Measurements from ENCODE around the gene EIF4E1B. TPM values are rescaled to one million over a fixed set of nuclear protein-coding genes. Genes with fewer than 3 reads are reported as not detected.

Gene EIF4E1B
- polyA plus RNA-seq, 1 donor from 2014 or later, result 0.82 TPM

DNA sequence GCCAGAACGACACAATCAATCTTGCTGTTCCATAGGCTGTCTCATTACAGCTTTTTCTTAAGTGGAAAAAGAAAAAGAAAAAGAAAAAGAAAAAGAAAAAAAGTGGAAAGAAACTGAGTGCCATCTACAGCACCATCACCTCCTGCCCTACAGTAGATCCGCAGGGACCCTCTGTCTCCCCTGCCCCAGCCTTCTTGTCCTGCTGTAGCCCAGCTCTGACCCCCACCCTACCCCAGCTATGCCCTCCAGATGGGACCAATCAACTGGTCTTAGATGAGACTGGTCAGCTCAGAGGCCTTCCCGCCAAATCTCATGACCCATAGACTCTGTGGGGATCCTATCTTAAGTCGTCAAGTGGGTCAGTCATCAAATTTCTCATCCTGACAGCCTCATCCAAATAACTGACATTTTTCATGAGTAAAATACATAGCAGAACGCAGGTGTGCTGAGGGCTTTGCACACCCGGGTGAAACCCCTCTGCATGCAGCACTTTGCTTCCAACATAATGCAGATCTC is 51.6 kb downstream of the EIF4E1B start:
- H3F3A ChIP-seq (ENCODE audit: insufficient read depth, low read length, poor library complexity, severe bottlenecking), result no peaks in the 10 kb centered on the region
- no peak overlapping the region for H2AFZ ChIP-seq (ENCODE audit: low read depth, low read length)

GRCh38 chr5:176685010-176685409 is 54.5 kb downstream of the EIF4E1B start:
- no peaks in the 10 kb centered on the region for H3K27me3 ChIP-seq (ENCODE audit: insufficient read depth, low read depth, low read length)
- no peaks in the 10 kb centered on the region for H3K9me3 ChIP-seq (ENCODE audit: low read length)
- H3K9ac ChIP-seq (ENCODE audit: low read length), result no peak overlapping the region
- no peak overlapping the region for H3K27ac ChIP-seq (ENCODE audit: low read length)
- no peak overlapping the region for H2AFZ ChIP-seq (ENCODE audit: low read depth, low read length)
- no peaks in the 10 kb centered on the region for H3F3A ChIP-seq (ENCODE audit: insufficient read depth, low read length, poor library complexity, severe bottlenecking)
- H3K4me2 ChIP-seq (ENCODE audit: low read length), result no peak overlapping the region
- no peaks in the 10 kb centered on the region for H4K20me1 ChIP-seq (ENCODE audit: insufficient read depth)
- no peak overlapping the region for H3K4me3 ChIP-seq (ENCODE audit: low read length)
- no peaks in the 10 kb centered on the region for H3K9me2 ChIP-seq (ENCODE audit: insufficient read depth, low read length)
- H3K79me2 ChIP-seq (replicated peaks; ENCODE audit: insufficient read depth, low read length), result no peaks in the 10 kb centered on the region
- H3K36me3 ChIP-seq (ENCODE audit: insufficient read depth, low read length), result no peaks in the 10 kb centered on the region
- TF ChIP-seq CTCF (IDR thresholded peaks at IDR 0.05; ENCODE audit: poor library complexity, severe bottlenecking) (no peak), EZH2 (IDR thresholded peaks at IDR 0.05; ENCODE audit: borderline replicate concordance, insufficient read depth, low read length, poor library complexity, severe bottlenecking) (no peak)

More for the DNA sequence above, 51.6 kb downstream of the EIF4E1B start:
- H3K36me3 ChIP-seq (ENCODE audit: insufficient read depth, low read length), result no peaks in the 10 kb centered on the region
- TF ChIP-seq MXI1 (conservative IDR thresholded peaks at IDR 0.05; ENCODE audit: poor library complexity, severe bottlenecking), result no peak
- TF ChIP-seq RAD21 (conservative IDR thresholded peaks at IDR 0.05), result no peak
- TF ChIP-seq POLR2AphosphoS5 (IDR thresholded peaks at IDR 0.05), result no peak
- no peak for TF ChIP-seq SMC3 (conservative IDR thresholded peaks at IDR 0.05; ENCODE audit: poor library complexity)
- TF ChIP-seq CTCF (IDR thresholded peaks at IDR 0.05; ENCODE audit: poor library complexity, severe bottlenecking), result no peak
- no peak for TF ChIP-seq TAF1 (IDR thresholded peaks at IDR 0.05; ENCODE audit: low read depth)
- TF ChIP-seq, protein P1, sequence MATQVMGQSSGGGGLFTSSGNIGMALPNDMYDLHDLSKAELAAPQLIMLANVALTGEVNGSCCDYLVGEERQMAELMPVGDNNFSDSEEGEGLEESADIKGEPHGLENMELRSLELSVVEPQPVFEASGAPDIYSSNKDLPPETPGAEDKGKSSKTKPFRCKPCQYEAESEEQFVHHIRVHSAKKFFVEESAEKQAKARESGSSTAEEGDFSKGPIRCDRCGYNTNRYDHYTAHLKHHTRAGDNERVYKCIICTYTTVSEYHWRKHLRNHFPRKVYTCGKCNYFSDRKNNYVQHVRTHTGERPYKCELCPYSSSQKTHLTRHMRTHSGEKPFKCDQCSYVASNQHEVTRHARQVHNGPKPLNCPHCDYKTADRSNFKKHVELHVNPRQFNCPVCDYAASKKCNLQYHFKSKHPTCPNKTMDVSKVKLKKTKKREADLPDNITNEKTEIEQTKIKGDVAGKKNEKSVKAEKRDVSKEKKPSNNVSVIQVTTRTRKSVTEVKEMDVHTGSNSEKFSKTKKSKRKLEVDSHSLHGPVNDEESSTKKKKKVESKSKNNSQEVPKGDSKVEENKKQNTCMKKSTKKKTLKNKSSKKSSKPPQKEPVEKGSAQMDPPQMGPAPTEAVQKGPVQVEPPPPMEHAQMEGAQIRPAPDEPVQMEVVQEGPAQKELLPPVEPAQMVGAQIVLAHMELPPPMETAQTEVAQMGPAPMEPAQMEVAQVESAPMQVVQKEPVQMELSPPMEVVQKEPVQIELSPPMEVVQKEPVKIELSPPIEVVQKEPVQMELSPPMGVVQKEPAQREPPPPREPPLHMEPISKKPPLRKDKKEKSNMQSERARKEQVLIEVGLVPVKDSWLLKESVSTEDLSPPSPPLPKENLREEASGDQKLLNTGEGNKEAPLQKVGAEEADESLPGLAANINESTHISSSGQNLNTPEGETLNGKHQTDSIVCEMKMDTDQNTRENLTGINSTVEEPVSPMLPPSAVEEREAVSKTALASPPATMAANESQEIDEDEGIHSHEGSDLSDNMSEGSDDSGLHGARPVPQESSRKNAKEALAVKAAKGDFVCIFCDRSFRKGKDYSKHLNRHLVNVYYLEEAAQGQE (IDR thresholded peaks at IDR 0.05; ENCODE audit: borderline replicate concordance), result no peak
- no peak for TF ChIP-seq EZH2 (IDR thresholded peaks at IDR 0.05; ENCODE audit: borderline replicate concordance, insufficient read depth, low read length, poor library complexity, severe bottlenecking)
- no peak for TF ChIP-seq EP300 (conservative IDR thresholded peaks at IDR 0.05; ENCODE audit: poor library complexity, severe bottlenecking)
- H3K4me3 ChIP-seq (ENCODE audit: low read length), result no peak overlapping the region
- H4K20me1 ChIP-seq (ENCODE audit: insufficient read depth), result no peaks in the 10 kb centered on the region
- H3K9ac ChIP-seq (ENCODE audit: low read length), result no peak overlapping the region
- H3K4me2 ChIP-seq (ENCODE audit: low read length), result no peak overlapping the region
- no peaks in the 10 kb centered on the region for H3K9me3 ChIP-seq (ENCODE audit: low read length)
- H3K27ac ChIP-seq (ENCODE audit: low read length), result no peak overlapping the region
- H3K9me2 ChIP-seq (ENCODE audit: insufficient read depth, low read length), result no peaks in the 10 kb centered on the region
- H3K79me2 ChIP-seq (replicated peaks; ENCODE audit: insufficient read depth, low read length), result no peaks in the 10 kb centered on the region
- no peaks in the 10 kb centered on the region for H3K27me3 ChIP-seq (ENCODE audit: insufficient read depth, low read depth, low read length)

All from neural cell (in vitro differentiated cells).